Body of pancreas (tissue), 4 donors: ENCODE measurements around the gene BPGM.

Experiments used
- POLR2A ChIP-seq, 3 donors: fragments of 450-650 bp; IDR thresholded peaks; one replicate each; pipeline ENCODE4 v1.6.1; 2016; ENCODE audit warnings: antibody characterized with exemption in 3 of 3, mild to moderate bottlenecking in 2 of 3
- TF ChIP-seq, protein P1 (sequence below), 7 experiments: fragments of 450-650 bp in 4 of 7; fragments of 200-600 bp in 3 of 7; sonication (generic) in 3 of 7; IDR thresholded peaks; one replicate each; pipeline ENCODE4 v1.5.1; 2016 to 2019; ENCODE audit warnings: antibody characterized with exemption in 7 of 7

DNA sequence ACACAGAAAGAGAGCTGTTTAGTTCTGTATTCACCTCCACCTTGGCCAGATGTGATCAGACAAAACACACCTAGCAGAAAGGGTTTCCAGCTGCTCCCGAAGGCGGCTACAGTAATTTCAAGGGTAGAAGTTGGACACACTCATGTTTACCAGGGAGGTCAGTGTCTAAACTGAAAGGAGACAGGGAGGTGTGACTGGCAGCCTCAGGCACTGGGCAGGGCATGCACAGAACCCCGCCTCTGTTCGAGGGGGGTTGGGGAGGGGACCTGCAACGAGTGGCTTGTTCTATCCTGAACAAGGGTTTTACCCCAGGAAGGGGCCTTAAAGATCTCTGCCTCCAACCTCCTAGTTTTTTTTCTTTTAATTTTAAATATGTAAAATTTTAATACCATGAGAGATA lies 49.6 kb downstream of the BPGM start:
- TF ChIP-seq, protein P1, sequence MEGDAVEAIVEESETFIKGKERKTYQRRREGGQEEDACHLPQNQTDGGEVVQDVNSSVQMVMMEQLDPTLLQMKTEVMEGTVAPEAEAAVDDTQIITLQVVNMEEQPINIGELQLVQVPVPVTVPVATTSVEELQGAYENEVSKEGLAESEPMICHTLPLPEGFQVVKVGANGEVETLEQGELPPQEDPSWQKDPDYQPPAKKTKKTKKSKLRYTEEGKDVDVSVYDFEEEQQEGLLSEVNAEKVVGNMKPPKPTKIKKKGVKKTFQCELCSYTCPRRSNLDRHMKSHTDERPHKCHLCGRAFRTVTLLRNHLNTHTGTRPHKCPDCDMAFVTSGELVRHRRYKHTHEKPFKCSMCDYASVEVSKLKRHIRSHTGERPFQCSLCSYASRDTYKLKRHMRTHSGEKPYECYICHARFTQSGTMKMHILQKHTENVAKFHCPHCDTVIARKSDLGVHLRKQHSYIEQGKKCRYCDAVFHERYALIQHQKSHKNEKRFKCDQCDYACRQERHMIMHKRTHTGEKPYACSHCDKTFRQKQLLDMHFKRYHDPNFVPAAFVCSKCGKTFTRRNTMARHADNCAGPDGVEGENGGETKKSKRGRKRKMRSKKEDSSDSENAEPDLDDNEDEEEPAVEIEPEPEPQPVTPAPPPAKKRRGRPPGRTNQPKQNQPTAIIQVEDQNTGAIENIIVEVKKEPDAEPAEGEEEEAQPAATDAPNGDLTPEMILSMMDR (IDR thresholded peaks at IDR 0.05), result no peak
- TF ChIP-seq POLR2A (IDR thresholded peaks at IDR 0.05), result no peak
